Measurements from ENCODE around the gene AGBL4. TPM values are rescaled to one million over a fixed set of nuclear protein-coding genes. Genes with fewer than 3 reads are reported as not detected.

The AGBL4 gene
- total RNA-seq, 6 experiments from 2014 or later = 0.06 to 1.8 (median 0.93) TPM

DNA sequence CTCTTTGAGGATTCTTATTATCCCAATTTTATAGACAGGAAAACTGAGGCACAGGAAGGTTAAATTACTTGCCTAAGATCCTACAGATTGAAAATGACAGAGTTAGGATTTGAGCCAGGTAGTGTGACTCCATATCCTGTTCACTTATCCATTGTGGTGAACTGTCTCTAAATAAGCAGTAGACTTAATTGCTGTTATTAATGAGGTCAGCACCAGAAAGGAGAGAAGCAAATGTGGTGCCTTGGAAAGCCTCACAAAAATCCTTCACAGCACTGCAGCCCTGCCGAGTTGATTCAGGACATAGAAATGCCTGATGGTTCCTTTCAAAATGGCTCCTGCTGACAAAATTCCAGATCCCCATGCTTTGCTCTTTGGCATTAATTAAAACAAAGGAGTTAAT, 1053.8 kb downstream of the AGBL4 start:
- H3K27me3 ChIP-seq = no peaks in the 10 kb centered on the region
- TF ChIP-seq, protein P1, sequence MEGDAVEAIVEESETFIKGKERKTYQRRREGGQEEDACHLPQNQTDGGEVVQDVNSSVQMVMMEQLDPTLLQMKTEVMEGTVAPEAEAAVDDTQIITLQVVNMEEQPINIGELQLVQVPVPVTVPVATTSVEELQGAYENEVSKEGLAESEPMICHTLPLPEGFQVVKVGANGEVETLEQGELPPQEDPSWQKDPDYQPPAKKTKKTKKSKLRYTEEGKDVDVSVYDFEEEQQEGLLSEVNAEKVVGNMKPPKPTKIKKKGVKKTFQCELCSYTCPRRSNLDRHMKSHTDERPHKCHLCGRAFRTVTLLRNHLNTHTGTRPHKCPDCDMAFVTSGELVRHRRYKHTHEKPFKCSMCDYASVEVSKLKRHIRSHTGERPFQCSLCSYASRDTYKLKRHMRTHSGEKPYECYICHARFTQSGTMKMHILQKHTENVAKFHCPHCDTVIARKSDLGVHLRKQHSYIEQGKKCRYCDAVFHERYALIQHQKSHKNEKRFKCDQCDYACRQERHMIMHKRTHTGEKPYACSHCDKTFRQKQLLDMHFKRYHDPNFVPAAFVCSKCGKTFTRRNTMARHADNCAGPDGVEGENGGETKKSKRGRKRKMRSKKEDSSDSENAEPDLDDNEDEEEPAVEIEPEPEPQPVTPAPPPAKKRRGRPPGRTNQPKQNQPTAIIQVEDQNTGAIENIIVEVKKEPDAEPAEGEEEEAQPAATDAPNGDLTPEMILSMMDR (IDR thresholded peaks at IDR 0.05) = no peak
- TF ChIP-seq POLR2A (IDR thresholded peaks at IDR 0.05) = no peak
- no peaks in the 10 kb centered on the region for H3K9me3 ChIP-seq
- ATAC-seq = no peak
- H3K4me1 ChIP-seq = no peaks in the 10 kb centered on the region
- H3K36me3 ChIP-seq = no peaks in the 10 kb centered on the region
- intact Hi-C loops (cut with DNase I) = no loop called here
- 50% methylated on average over 1 of the region's 1 CpG for WGBS (ENCODE audit: insufficient coverage, low coverage, low lambda C conversion rate, missing lambda C conversion rate)
- no peak for DNase-seq
- H3K27ac ChIP-seq = no peak overlapping the region
- no peak overlapping the region for H3K4me3 ChIP-seq

DNA sequence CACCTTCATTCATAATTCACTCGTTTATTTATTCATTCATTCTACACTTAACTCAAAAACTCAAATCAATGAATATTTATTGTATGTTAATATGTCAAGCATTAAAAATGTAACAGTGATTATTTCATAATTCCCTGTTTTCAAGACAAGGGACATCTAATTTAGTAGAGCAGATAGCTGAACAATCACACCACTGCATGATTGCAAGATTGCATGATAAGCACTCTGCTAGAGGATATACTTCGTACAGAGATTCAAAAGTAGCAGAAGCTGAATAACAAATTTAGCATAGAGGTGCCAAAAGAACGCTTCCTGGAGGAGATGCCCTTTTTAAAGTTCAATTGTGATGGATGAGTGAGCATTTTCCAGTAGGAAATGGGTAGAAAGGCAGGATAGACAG, 1056.4 kb downstream of the AGBL4 start:
- no peaks in the 10 kb centered on the region for H3K4me1 ChIP-seq
- WGBS (ENCODE audit: insufficient coverage, low coverage, low lambda C conversion rate, missing lambda C conversion rate) = 37% methylated on average over 3 of the region's 3 CpGs
- H3K36me3 ChIP-seq = no peaks in the 10 kb centered on the region
- no peaks in the 10 kb centered on the region for H3K27me3 ChIP-seq
- H3K27ac ChIP-seq = no peak overlapping the region
- intact Hi-C loops (cut with DNase I) = no loop called here
- no peak overlapping the region for H3K4me3 ChIP-seq
- ATAC-seq = no peak
- no peak for DNase-seq
- H3K9me3 ChIP-seq = no peaks in the 10 kb centered on the region
- TF ChIP-seq, protein P1 (IDR thresholded peaks at IDR 0.05) = no peak
- TF ChIP-seq POLR2A (IDR thresholded peaks at IDR 0.05) = no peak

DNA sequence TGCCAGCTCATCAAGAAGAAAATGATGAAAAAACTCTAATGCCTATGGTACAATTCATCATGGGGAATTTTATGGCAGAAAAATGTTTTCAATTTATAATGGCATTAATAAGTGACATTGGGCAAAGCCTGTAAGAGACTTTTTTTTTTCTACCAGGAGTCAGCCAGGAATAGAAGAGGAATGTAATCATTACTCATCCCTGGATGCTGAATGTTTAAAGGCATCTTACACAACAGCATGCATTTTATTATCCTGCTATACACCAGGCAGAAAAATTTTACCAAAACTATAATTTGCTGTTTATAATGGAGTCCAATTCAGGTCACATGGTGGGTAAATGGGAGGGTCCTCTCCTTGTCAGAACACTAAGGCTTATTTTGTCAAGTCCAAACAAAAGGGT, 1057.2 kb downstream of the AGBL4 start:
- ATAC-seq (no peak), DNase-seq (no peak)
- Histone ChIP-seq H3K9me3 (no peaks in the 10 kb centered on the region), H3K36me3 (no peaks in the 10 kb centered on the region), H3K4me3 (no peak overlapping the region), H3K27me3 (no peaks in the 10 kb centered on the region), H3K4me1 (no peaks in the 10 kb centered on the region), H3K27ac (no peak overlapping the region)
- intact Hi-C loops (cut with DNase I) = no loop called here
- TF ChIP-seq POLR2A (IDR thresholded peaks at IDR 0.05) = no peak

DNA sequence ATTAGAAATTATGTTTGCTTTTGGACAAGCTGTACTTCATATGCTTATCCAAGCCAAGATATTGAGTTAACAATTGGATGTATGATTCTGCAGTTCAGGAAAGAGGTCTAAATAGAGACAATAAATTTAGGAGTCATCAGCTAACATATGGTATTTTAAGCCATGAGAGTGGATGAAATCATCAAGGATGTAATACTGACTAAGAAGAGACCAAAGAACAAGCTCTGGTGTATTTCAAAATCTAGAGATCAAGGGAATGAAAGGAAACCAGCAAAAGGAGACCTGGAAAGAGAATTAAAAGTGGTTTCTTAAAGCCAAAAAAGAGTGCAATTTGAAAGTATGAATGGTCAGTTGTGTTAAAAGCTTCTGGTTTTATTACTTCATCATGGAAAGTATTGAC, 1063.4 kb downstream of the AGBL4 start:
- H3K27me3 ChIP-seq = no peaks in the 10 kb centered on the region
- no peaks in the 10 kb centered on the region for H3K9me3 ChIP-seq
- intact Hi-C loops (cut with DNase I) = no loop called here
- ATAC-seq (no peak), DNase-seq (no peak)
- H3K4me1 ChIP-seq = peaks cover 0 to 9% (median 0%) of the 10 kb centered on the region in 4 donors
- H3K36me3 ChIP-seq = peaks cover 0 to 5% (median 0%) of the 10 kb centered on the region in 4 donors
- no peak overlapping the region for H3K4me3 ChIP-seq
- H3K27ac ChIP-seq = no peak overlapping the region
- TF ChIP-seq POLR2A (IDR thresholded peaks at IDR 0.05) = no peak
- TF ChIP-seq, protein P1 (IDR thresholded peaks at IDR 0.05) = no peak

DNA sequence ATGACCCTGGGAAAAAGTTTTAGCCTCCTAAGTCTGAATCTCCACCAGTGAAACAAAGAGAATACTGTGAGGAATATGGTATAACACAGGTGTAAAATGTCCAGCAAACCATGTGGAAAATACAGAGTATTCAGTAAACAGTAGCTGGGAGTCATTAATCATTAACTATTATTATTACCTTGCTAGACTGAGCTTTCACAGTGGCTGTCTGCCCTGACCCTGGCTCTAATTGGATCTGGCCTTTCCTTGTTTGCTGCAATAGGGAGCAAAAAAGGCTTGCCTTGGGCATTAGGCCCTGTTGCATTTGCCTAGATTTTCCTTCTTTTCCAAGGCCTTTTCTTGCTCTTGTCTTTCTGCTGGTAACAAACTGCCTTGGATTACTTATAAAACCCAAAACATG, 1068.0 kb downstream of the AGBL4 start:
- no peak for TF ChIP-seq POLR2A (IDR thresholded peaks at IDR 0.05)
- TF ChIP-seq, protein P1 (IDR thresholded peaks at IDR 0.05) = no peak
- H3K4me1 ChIP-seq = peaks cover 0 to 9% (median 0%) of the 10 kb centered on the region in 4 donors
- H3K4me3 ChIP-seq = no peak overlapping the region
- intact Hi-C loops (cut with DNase I) = no loop called here
- no peaks in the 10 kb centered on the region for H3K27me3 ChIP-seq
- peak in 1 of 3 donors; percentile 46 for DNase-seq
- no peak overlapping the region for H3K27ac ChIP-seq
- H3K9me3 ChIP-seq = no peaks in the 10 kb centered on the region
- peaks cover 0 to 5% (median 0%) of the 10 kb centered on the region in 4 donors for H3K36me3 ChIP-seq
- peak; percentile 72 to 88 (median 84) for ATAC-seq
